ENCODE data around the gene EPAS1.

EPAS1 gene

GRCh38 chr2:46375566-46376125 lies 78.4 kb downstream of the EPAS1 start:
- no peak overlapping the region for H3K4me3 ChIP-seq (ENCODE audit: low read length)
- peaks cover 14% of the 10 kb centered on the region for H3K4me1 ChIP-seq (ENCODE audit: control insufficient read depth, insufficient read depth, low read length)
- H3K9ac ChIP-seq (ENCODE audit: low read length), result no peak overlapping the region
- no peaks in the 10 kb centered on the region for H3K27me3 ChIP-seq (replicated peaks; ENCODE audit: control insufficient read depth, insufficient read depth, low read length)
- no peak for DNase-seq (ENCODE audit: low read depth)
- H3K9me3 ChIP-seq (ENCODE audit: control insufficient read depth, low read length), result no peaks in the 10 kb centered on the region
- peaks cover 97% of the 10 kb centered on the region for H3K36me3 ChIP-seq (ENCODE audit: control insufficient read depth, insufficient read depth, low read length, severe bottlenecking)

- Histone ChIP-seq H3K36me3 (ENCODE audit: control insufficient read depth, insufficient read depth, low read length, severe bottlenecking) (peaks cover 97% of the 10 kb centered on the region), H3K4me3 (ENCODE audit: low read length) (no peak overlapping the region), H3K27me3 (replicated peaks; ENCODE audit: control insufficient read depth, insufficient read depth, low read length) (no peaks in the 10 kb centered on the region), H3K9ac (ENCODE audit: low read length) (no peak overlapping the region), H3K4me1 (ENCODE audit: control insufficient read depth, insufficient read depth, low read length) (peaks cover 14% of the 10 kb centered on the region), H3K9me3 (ENCODE audit: control insufficient read depth, low read length) (no peaks in the 10 kb centered on the region)
- DNase-seq (ENCODE audit: low read depth), result no peak
These were observed 79.4 kb downstream of the EPAS1 start for GRCh38 chr2:46376586-46376985.

- Histone ChIP-seq H3K9me3 (ENCODE audit: control insufficient read depth, low read length) (no peaks in the 10 kb centered on the region), H3K36me3 (ENCODE audit: control insufficient read depth, insufficient read depth, low read length, severe bottlenecking) (peaks cover 95% of the 10 kb centered on the region), H3K9ac (ENCODE audit: low read length) (no peak overlapping the region), H3K4me3 (ENCODE audit: low read length) (no peak overlapping the region), H3K4me1 (ENCODE audit: control insufficient read depth, insufficient read depth, low read length) (peaks cover 14% of the 10 kb centered on the region), H3K27me3 (replicated peaks; ENCODE audit: control insufficient read depth, insufficient read depth, low read length) (no peaks in the 10 kb centered on the region)
- DNase-seq (ENCODE audit: low read depth), result no peak
These were observed 79.9 kb downstream of the EPAS1 start for GRCh38 chr2:46377101-46377581.

GRCh38 chr2:46377666-46378560 lies 80.7 kb downstream of the EPAS1 start:
- peaks cover 14% of the 10 kb centered on the region for H3K4me1 ChIP-seq (ENCODE audit: control insufficient read depth, insufficient read depth, low read length)
- no peak for DNase-seq (ENCODE audit: low read depth)
- no peaks in the 10 kb centered on the region for H3K9me3 ChIP-seq (ENCODE audit: control insufficient read depth, low read length)
- no peak overlapping the region for H3K4me3 ChIP-seq (ENCODE audit: low read length)
- no peaks in the 10 kb centered on the region for H3K27me3 ChIP-seq (replicated peaks; ENCODE audit: control insufficient read depth, insufficient read depth, low read length)
- H3K9ac ChIP-seq (ENCODE audit: low read length), result no peak overlapping the region
- H3K36me3 ChIP-seq (ENCODE audit: control insufficient read depth, insufficient read depth, low read length, severe bottlenecking), result peaks cover 95% of the 10 kb centered on the region

- Histone ChIP-seq H3K9ac (ENCODE audit: low read length) (no peak overlapping the region), H3K36me3 (ENCODE audit: control insufficient read depth, insufficient read depth, low read length, severe bottlenecking) (peaks cover 94% of the 10 kb centered on the region), H3K4me1 (ENCODE audit: control insufficient read depth, insufficient read depth, low read length) (peaks cover 14% of the 10 kb centered on the region), H3K27me3 (replicated peaks; ENCODE audit: control insufficient read depth, insufficient read depth, low read length) (no peaks in the 10 kb centered on the region), H3K9me3 (ENCODE audit: control insufficient read depth, low read length) (no peaks in the 10 kb centered on the region), H3K4me3 (ENCODE audit: low read length) (no peak overlapping the region)
- DNase-seq (ENCODE audit: low read depth), result no peak
These were observed 81.4 kb downstream of the EPAS1 start for GRCh38 chr2:46378616-46379015.

- H3K27me3 ChIP-seq (replicated peaks; ENCODE audit: control insufficient read depth, insufficient read depth, low read length), result no peaks in the 10 kb centered on the region
- no peak overlapping the region for H3K4me3 ChIP-seq (ENCODE audit: low read length)
- H3K9ac ChIP-seq (ENCODE audit: low read length), result no peak overlapping the region
- peaks cover 14% of the 10 kb centered on the region for H3K4me1 ChIP-seq (ENCODE audit: control insufficient read depth, insufficient read depth, low read length)
- DNase-seq (ENCODE audit: low read depth), result peak; percentile 57
- H3K9me3 ChIP-seq (ENCODE audit: control insufficient read depth, low read length), result no peaks in the 10 kb centered on the region
- peaks cover 94% of the 10 kb centered on the region for H3K36me3 ChIP-seq (ENCODE audit: control insufficient read depth, insufficient read depth, low read length, severe bottlenecking)
These were observed 82.2 kb downstream of the EPAS1 start for GRCh38 chr2:46379213-46380037.

GRCh38 chr2:46380038-46380940 lies 83.1 kb downstream of the EPAS1 start:
- H3K9ac ChIP-seq (ENCODE audit: low read length), result no peak overlapping the region
- no peaks in the 10 kb centered on the region for H3K9me3 ChIP-seq (ENCODE audit: control insufficient read depth, low read length)
- no peaks in the 10 kb centered on the region for H3K27me3 ChIP-seq (replicated peaks; ENCODE audit: control insufficient read depth, insufficient read depth, low read length)
- DNase-seq (ENCODE audit: low read depth), result no peak
- no peak overlapping the region for H3K4me3 ChIP-seq (ENCODE audit: low read length)
- peaks cover 93% of the 10 kb centered on the region for H3K36me3 ChIP-seq (ENCODE audit: control insufficient read depth, insufficient read depth, low read length, severe bottlenecking)
- peaks cover 15% of the 10 kb centered on the region for H3K4me1 ChIP-seq (ENCODE audit: control insufficient read depth, insufficient read depth, low read length)

- Histone ChIP-seq H3K9me3 (ENCODE audit: control insufficient read depth, low read length) (no peaks in the 10 kb centered on the region), H3K27me3 (replicated peaks; ENCODE audit: control insufficient read depth, insufficient read depth, low read length) (no peaks in the 10 kb centered on the region), H3K9ac (ENCODE audit: low read length) (no peak overlapping the region), H3K4me1 (ENCODE audit: control insufficient read depth, insufficient read depth, low read length) (peaks cover 26% of the 10 kb centered on the region), H3K4me3 (ENCODE audit: low read length) (no peak overlapping the region), H3K36me3 (ENCODE audit: control insufficient read depth, insufficient read depth, low read length, severe bottlenecking) (peaks cover 84% of the 10 kb centered on the region)
- no peak for DNase-seq (ENCODE audit: low read depth)
These were observed 84.1 kb downstream of the EPAS1 start for GRCh38 chr2:46381263-46381849.

- no peak for DNase-seq (ENCODE audit: low read depth)
- H3K9me3 ChIP-seq (ENCODE audit: control insufficient read depth, low read length), result no peaks in the 10 kb centered on the region
- H3K4me1 ChIP-seq (ENCODE audit: control insufficient read depth, insufficient read depth, low read length), result peaks cover 31% of the 10 kb centered on the region
- no peak overlapping the region for H3K9ac ChIP-seq (ENCODE audit: low read length)
- no peak overlapping the region for H3K4me3 ChIP-seq (ENCODE audit: low read length)
- no peaks in the 10 kb centered on the region for H3K27me3 ChIP-seq (replicated peaks; ENCODE audit: control insufficient read depth, insufficient read depth, low read length)
- H3K36me3 ChIP-seq (ENCODE audit: control insufficient read depth, insufficient read depth, low read length, severe bottlenecking), result peaks cover 79% of the 10 kb centered on the region
These were observed 84.7 kb downstream of the EPAS1 start for GRCh38 chr2:46381871-46382270.

- Histone ChIP-seq H3K4me1 (ENCODE audit: control insufficient read depth, insufficient read depth, low read length) (peaks cover 32% of the 10 kb centered on the region), H3K4me3 (ENCODE audit: low read length) (no peak overlapping the region), H3K27me3 (replicated peaks; ENCODE audit: control insufficient read depth, insufficient read depth, low read length) (no peaks in the 10 kb centered on the region), H3K9ac (ENCODE audit: low read length) (no peak overlapping the region), H3K9me3 (ENCODE audit: control insufficient read depth, low read length) (no peaks in the 10 kb centered on the region), H3K36me3 (ENCODE audit: control insufficient read depth, insufficient read depth, low read length, severe bottlenecking) (peaks cover 72% of the 10 kb centered on the region)
- no peak for DNase-seq (ENCODE audit: low read depth)
These were observed 85.3 kb downstream of the EPAS1 start for GRCh38 chr2:46382331-46383112.
